HG03469 (cell line): ENCODE measurements around the gene NIP7.

Experiments
- ATAC-seq: cut with Tn5 transposase; IDR thresholded peaks from one replicate; pipeline ENCODE4 v1.9.1; 2021; ENCODE audit warnings: mild to moderate bottlenecking, moderate library complexity, moderate number of reproducible peaks; ENCODE audit not compliant: unreplicated experiment

NIP7 gene

DNA sequence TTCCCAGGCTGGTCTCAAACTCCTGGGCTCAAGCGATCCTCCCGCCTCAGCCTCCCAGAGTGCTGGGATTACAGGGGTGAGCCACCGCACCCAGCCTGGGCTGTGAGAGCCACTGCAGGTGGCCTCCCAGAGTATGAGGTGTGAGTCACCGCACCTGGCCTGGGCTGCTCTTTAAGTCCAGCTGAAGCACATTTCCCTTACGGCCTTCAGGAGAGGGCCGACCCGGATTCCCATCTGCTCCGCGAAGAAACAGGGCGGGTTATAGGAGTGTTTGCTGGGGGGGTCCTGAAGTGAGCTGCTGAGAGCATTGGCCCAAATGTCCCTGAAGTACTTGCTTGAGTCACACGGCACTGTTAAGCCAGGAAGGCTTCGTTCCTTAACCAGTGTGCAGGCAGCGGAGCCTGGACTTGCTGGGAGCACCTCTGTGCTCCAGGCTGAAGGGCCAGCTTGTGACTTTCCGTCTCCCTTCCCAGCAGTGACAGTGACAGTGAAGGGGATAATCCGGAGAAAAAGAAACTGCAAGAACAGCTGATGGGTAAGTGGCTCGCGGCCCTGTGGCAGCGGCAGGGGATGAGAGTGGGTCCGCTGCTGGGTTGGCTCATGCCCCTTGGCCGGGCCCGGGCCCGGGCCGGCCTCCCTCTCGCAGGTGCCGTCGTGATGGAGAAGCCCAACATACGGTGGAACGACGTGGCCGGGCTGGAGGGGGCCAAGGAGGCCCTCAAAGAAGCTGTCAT lies 21.2 kb upstream of the NIP7 start:
- ATAC-seq, result no peak

DNA sequence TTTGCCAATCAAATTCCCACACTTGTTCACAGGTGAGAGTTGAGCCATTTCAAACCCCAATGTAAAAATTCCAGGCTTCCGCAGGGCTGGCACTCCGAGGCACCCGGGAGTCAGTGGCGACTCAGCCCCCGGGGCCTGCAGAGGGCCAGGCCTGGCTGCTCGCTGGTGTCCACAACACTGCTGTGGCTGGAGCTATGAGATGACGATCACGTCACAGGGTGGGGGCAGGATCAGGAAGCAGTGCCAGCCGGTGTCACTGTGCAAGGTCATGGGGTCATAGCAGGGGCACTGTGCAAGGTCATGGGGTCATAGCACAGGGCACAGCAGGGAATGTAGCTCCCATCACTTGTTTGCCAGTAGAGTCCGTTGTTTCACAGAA lies 20.7 kb upstream of the NIP7 start:
- ATAC-seq, result no peak

DNA sequence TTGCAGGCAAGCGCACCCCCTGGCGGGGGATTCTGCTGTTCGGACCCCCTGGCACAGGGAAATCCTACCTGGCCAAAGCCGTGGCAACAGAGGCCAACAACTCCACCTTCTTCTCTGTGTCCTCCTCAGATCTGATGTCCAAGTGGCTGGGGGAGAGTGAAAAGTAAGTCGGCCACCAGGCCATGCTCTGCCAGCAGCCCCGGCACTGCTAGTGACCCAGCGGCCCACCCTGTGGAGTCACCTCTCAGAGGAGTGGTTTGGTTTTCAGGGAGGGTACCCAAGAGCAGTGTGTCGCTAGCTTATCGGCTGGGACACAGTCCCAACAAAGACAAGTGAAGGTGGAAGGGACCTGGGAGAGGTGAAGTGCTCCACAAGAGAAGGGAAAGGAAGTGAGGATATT lies 20.2 kb upstream of the NIP7 start:
- no peak for ATAC-seq

DNA sequence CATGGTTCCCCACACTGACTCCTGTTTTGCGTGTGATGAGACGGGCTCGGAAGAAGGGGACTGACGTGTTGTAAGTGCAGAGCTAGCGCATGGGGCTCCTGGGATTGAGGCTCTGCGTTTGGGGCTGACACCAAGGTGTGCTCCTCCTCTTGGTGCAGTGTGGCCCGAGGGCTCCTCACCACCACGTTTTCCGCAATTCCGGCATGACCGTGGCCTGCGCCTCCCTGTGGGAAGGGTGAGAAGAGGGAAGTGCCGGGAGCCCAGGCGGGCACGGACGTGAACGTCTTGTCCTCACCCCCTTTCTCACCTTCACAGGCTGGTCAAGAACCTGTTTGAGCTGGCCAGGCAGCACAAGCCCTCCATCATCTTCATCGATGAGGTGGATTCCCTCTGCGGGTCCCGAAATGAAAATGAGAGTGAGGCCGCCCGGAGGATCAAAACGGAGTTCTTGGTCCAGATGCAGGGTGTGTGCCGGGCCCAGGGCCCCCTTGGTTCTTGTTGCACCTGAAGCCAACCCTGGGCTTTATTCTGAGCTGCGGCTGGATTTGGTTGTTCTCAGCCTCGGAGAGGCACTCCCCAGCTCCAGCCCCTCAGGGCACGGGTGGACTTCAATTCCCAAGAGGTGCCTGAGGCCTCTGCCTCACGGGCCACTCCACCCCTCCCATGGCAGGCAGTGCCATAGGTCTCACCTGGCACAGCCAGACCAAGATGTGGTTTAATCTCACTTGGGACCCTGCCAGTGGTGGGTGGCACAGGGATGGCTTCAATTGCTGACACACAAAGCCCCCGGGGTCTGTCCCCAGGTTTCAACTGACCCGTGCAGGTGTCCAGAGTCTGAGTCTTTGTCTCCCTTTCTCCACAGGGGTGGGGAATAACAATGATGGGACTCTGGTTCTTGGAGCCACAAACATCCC lies 19.5 kb upstream of the NIP7 start:
- no peak for ATAC-seq

DNA sequence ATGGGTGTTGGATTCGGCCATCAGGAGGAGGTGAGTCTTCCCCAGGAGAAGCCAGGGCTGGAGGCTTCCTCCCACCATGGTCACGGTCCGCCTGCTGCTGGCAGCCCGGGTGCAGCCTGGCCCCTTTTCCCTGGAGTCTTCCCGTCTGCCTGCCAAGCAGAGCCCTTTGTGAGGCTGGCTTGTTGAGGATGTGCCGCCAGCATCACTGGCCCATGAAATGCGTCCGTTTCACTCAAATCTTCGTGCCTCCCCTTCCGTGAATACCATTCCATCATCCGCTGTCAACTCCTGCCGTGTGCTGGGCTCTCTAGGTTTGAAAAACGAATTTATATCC lies 18.9 kb upstream of the NIP7 start:
- ATAC-seq, result no peak

DNA sequence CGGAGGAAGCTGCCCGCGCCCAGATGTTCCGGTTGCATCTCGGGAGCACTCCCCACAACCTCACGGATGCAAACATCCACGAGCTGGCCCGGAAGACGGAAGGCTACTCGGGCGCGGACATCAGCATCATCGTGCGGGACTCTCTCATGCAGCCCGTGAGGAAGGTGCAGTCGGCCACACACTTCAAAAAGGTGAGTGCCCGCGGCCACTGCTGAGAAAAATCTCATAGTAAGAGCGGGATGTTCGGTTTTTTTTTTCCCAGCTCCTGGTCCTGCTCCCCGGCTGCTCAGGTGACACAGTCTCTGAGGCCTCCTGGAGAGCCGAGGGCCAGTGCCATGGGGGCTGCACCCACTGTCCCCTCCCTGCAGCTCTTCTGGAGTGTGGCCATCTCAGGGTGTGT lies 18.5 kb upstream of the NIP7 start:
- ATAC-seq, result no peak

DNA sequence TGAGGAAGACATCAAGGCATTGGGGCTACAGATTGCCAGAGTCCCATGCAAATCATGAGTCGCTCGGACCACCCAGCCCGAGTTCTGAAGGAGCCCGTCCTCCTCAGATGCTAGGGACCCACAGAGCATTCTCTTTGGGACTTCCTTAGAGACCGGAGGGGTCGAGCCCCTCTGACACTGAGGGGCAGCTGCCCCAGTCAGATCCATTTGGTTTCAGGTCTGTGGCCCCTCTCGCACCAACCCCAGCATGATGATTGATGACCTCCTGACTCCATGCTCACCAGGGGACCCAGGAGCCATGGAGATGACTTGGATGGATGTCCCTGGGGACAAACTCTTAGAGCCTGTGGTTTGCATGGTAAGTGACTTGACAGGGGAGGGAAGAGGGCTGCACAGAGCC lies 17.2 kb upstream of the NIP7 start:
- ATAC-seq, result no peak

DNA sequence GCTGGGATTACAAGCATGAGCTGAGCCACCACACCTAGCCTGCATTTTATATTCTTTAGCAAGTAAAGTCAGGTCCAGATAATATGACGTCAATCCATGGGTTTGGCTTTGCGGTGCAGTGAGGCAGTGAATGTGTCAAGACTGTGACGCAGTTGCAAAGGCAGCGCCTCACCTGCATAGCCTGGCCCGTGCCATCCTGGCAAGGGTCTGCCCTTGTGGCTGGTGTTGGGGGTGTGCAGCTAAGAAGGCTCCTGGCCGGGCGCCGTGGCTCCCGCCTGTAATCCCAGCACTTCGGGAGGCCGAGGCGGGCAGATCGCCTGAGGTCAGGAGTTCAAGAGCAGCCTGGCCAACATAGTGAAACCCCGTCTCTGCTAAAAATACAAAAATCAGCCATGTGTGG lies 16.2 kb upstream of the NIP7 start:
- no peak for ATAC-seq

DNA sequence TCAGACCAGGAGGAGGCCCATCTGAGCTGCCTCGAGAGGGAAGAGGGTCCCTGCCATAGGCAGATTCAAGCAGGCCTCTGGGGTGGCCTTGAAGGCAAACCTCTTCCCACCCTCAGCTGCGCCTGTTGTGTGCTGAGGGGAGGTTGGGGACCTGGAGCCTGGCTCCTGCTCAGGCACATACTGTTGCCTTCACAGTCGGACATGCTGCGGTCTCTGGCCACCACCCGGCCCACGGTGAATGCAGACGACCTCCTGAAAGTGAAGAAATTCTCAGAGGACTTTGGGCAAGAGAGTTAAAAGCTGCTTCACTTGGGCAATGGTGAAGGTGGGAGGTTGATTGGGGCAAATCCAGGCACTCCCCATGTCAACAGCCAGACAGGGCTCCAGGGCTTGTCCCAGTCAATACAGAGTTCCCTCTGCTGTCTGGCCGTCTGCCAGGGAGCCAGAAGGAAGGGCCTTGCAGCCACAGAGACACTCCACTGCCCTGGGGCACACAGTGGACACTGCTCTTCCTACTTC lies 15.5 kb upstream of the NIP7 start:
- ATAC-seq, result no peak

DNA sequence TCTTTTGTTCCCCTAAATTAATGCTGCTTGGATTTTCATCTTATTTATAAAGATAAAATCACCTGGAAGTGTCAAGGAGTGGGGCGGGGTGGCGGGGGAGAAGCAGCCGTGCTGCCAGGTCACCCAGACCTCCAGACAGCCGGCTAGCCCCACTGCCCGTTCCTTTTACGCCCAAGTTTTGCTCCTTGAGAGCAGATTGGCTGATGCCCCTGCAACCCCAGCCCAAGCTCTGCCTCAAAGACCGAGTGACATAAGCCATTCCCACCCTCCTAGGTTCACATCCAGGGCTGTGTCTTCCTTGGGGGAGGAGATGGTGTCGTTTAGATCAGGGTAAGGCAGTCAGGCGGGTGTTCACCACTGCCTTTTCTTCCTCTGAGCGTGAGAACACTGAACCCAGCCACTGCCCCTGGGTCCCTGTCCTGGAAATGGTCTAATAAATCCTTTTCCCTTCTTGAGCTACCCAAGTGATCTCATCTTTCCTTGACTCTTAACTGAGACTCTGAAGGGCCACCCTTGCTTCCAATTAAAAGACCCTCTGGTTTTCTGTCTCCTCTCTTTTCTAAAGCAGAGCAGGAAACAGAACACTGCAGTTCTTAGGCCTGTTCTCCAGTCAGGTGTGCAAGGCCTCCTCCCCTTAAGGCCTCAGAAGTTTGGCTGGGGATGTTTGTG lies 14.9 kb upstream of the NIP7 start:
- ATAC-seq, result no peak

DNA sequence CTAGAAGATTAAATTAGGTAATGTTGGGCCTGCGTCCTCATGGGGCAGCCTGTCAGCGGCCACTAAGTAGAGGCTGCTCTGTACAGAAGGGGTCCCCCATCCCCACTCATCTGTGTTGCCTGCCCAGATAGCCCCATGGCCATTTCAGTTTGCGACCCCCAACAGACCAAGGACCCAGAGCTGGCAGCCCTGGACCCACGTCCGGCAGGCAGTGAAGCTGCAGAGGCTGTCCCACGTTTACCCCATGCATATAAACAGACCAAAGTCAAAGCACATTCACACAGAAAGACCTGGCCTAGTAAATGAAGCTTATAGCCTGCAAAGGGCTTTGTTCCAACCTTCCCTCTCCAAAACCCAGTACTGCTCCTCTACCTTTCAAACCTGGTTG lies 13.8 kb upstream of the NIP7 start:
- ATAC-seq, result no peak

DNA sequence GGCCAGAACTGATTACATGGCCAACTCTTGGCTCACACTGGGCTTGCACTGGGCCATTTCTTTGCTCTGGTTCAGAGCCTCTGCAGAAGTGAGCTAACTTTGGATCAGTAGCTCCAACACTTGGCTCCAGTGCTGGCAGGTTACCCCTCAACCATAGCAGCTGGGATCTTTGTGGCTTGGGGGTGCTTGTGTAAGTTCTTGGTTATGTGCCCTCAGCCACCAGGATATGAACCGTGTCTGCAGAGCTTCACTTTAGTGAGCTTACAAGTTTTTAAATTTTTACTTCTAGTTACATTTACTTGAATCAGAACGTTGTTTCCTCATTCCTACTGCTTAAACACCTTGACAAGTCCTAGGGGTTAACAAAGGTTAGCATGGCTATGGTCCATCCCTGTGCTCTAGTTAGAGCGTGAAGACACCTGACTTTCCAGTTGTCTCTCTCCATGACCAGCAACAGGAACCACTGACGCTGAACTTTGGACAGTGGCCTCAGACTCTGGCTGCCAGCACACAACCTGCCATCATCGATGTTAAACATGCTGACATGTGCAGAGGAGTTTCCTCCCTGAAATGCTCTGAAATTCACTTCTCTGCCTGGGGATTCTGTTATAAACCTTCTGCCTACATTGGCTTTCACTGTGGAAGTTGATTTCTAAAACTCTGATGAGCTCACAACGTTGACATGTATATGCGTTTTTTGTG lies 13.2 kb upstream of the NIP7 start:
- ATAC-seq, result no peak

DNA sequence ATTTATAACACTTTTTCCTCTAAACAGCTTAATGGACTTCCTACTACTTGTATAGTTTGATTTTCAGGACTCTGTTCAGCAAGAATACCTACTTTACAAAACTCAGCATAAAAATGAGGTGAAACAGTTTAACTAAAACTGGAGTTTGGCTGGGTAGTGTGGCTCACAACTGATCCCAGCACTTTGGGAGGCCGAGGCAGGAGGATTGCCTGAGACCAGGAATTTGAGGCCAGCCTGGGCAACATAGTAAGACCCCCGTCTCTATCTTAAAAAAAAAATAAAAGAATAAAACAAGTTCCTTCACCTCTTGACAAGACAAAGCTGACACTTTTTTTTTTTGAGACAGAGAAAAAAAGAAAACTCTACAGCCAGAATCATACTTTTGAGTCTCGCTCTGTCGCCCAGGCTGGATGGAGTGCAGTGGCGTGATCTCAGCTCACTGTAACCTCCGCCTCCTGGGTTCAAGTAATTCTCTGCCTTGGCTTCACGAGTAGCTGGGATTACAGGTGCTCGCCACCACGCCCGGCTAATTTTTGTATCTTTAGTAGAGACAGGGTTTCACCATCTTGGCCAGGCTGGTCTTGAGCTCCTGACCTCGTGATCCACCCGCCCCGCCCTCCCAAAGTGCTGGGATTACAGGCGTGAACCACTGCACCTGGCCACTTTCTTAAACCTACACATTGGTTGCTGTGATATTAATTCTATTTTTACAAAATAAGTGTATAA lies 11.8 kb upstream of the NIP7 start:
- ATAC-seq, result no peak

DNA sequence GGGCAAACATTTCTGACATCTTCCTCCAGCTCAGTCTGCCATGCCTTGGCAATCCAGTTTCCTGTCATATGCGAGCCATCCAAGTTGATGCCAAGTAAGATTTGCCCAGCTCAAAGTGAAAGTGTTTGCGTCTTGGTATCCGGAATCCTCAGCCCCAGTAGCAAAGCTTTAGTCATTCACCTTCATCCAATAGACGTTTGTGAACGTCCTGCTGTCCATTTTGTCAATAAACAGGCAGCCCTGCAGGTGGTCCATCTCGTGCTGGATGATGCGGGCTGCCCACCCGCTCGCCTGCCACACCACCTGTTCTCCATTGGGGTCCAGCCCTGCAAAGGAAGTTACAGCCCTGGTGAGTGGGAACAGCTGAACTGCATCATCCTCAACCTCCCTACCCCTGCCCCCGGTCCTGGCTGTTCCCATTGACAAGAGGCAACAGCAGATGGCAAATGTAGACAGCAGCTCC lies 10.7 kb upstream of the NIP7 start:
- no peak for ATAC-seq

DNA sequence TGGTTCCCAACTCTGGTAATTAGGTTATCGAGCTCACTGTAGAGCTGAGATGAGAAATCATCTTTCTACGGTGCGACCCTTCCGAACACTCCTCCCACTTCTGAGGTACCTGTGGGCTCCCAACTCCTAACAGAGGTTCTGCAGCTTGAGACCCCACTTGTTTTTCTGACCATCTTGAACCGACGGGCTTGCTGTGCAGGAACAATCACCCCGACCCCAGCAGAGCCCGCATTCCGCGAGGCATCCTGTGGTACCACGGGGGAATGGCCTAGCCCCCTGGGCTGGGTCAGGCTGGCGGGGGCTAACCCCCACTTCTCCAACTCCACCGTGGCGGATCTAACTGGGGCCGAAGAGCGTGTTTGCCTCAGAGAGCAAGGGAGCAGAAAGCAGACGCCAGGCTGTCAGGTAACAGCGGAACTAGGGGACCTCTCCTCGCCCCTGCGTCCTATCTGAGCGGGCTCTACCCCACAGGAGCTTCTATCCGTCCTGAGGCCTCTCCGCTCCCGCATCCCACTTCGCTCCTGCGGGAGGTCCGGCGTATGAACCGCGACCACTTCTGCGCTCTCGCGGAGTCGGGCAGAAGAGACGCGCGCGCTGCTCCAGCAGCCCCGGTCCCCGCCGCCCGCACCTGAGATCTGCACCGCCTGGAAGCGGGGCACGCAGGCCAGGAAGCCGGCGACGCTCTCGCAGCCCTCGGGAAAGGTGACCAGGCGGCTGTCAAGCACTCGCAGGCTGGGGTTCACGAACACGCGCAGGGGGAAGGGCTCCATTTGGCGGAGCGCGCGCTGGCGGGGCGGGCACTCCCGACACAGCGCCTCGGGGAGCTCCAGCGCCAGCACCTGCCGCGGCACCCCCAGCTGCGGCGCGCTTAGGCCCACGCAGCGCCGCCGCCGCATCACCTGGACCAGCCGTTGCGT lies 9.9 kb upstream of the NIP7 start:
- ATAC-seq, result peak; percentile 17

DNA sequence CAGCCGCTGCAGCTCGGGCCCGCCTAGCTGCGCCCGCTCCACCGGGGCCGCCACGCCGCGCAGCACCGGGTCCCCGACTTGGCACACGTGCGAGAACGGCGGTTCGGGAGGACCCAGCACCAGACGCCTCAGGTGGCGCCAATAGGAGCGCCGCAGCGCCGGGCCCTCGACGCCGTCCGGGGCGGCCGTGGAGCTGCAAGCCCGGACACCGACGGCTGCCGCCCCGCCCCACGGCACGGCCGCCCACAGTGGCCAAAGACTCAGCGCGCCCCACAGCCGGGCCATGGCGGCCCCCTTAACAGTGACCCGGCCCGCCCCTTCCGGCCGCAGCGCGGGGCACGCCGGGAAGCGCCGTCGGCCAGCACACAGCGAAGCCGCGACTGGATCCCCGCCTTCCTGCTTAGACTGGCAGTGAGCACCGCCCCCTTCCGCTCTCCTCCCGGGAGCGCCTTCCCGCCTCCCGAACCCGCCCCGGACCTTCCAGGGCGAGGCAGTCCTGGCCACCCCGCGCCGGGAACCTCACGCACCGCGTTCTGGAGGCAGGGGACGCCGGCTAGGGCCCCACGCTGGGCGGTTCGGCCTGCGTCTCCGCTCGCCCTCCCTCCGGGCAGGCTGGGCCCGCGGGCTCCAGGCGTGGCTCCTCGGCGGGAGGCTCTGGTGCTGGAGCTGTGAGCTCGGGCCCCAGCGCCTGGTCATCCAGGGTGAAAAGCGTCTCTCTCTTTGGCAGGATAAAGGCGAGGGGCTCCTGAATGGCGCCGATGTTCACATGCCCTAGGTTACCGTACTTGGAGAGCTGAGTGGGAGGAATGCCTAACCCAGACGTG lies 9.1 kb upstream of the NIP7 start, which contains the start of gene PDF:
PDF (minus strand) TSS at position 303 of the 824 bp plus-strand sequence; CDS start at position 285, 18 bp downstream.
- ATAC-seq, result peak; percentile 77

DNA sequence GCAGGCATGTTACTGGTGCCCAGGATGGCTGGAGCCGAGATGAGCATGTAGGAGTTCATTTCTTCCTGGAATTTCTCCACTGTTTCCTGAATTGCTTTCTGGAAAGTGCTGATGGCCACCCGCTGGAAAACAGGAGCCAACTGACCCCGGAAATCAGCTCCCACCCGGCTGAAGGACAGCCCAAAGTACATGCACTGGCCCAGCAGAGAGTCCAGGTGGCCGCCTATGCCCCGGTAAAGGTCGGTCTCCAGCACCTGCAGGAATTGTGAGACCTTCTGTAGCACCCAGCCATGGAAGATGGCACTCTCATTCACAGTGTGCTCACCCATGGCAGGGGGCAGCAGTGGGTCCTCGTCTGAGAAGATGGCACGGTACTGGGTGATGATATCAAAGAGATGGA lies 4.9 kb upstream of the NIP7 start:
- ATAC-seq, result no peak

DNA sequence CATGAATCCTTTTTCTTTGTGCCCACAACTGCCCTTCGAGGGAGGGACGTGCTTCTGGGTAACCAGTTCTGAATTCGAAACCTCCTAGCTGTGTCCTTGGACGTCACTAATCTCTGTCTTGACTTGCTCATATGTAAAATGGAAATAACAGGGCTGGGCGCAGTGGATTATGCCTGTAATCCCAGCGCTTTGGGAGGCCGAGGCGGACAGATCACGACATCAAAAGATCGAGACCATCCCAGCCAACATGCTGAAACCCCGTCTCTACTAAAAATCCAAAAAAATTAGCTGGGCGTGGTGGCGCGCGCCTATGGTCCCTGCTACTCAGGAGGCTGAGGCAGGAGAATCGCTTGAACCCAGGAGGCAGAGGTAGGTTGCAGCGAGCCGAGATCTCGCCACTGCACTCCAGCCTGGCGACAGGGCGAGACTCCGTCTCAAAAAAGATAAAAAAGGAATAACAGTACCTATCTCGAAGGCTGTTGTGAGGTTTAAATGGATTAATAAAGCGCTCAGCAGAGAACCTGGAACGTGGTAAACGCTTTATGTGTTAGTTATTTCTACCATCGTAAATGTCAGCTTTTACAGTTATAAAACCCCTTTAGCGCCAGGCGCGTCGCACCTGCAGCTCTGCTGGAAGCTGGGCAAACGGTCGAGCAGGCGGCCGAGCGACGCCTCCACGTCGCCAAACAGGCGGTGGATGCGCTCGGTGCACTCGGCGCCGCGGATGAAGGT lies 849 bp upstream of the NIP7 start:
- no peak for ATAC-seq
